HG03045 (cell line): ENCODE measurements around the gene ZDHHC11.
"Not testable (repeated sequence)": the region's sequence is repeated elsewhere in the genome, so short reads cannot be mapped to it uniquely, and the experiment has no call there.

Source experiments
- ATAC-seq: cut with Tn5 transposase; IDR thresholded peaks from one replicate; pipeline ENCODE4 v1.9.1; 2021; ENCODE audit warnings: mild to moderate bottlenecking, moderate library complexity; ENCODE audit not compliant: unreplicated experiment

Gene ZDHHC11

DNA sequence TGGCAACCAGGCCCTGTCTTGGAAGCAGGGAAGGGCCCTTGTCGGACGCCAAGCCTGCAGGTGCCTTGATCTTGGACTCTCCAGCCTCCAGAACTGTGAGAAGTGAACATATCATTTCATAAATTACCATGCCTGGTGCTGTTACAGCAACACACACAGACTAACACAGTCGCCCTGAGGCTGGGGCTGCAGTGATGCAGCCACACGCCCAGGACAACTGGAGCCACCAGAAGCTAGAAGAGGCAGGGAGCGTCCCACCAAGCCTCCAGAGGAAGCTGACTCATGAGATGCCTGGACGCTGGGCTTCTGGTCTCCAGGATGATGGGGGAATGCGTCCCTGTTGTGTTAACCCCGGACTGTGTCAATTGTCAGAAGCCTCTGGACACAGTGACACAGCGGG is 71.8 kb downstream of the ZDHHC11 start:
- not testable (repeated sequence) for ATAC-seq

DNA sequence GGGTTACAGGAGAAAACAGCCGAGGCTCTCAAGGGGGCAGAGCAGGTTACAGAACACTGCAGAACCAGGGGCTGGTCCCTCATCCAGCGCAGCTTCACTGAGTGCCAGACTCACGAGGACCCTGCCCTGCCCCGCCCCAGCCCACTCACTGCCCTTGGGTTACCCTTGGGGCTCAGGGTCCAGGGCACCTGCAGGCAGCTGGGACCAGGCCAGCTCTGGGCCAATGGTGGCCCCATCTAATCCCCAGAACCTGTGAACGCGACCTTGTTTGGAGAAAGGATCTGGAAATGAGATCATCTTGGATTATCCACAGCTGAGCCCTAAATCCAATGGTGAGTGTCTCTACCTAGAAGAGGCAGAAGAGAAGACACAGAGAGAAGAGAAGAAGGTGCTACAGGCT is 72.4 kb downstream of the ZDHHC11 start:
- ATAC-seq = not testable (repeated sequence)

DNA sequence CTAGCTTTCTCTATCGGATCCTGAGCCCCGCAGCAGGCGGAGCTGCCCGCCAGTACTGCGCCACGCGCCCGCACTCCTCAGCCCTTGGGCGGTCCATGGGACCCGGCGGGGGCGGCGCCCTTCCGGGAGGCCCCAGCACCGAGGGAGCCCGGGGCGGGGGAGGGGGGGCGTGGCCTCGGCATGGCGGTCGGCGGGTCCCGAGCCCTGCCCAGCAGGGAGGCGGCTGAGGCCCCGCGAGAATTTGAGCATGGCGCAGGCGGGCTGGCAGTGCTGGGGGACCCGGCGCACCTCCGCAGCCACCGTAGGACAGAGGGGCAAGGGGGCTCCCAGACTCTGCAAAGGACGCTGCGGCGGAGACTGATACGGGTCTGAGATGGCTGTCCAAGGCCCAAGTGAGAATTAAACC is 73.0 kb downstream of the ZDHHC11 start:
- no peak for ATAC-seq

DNA sequence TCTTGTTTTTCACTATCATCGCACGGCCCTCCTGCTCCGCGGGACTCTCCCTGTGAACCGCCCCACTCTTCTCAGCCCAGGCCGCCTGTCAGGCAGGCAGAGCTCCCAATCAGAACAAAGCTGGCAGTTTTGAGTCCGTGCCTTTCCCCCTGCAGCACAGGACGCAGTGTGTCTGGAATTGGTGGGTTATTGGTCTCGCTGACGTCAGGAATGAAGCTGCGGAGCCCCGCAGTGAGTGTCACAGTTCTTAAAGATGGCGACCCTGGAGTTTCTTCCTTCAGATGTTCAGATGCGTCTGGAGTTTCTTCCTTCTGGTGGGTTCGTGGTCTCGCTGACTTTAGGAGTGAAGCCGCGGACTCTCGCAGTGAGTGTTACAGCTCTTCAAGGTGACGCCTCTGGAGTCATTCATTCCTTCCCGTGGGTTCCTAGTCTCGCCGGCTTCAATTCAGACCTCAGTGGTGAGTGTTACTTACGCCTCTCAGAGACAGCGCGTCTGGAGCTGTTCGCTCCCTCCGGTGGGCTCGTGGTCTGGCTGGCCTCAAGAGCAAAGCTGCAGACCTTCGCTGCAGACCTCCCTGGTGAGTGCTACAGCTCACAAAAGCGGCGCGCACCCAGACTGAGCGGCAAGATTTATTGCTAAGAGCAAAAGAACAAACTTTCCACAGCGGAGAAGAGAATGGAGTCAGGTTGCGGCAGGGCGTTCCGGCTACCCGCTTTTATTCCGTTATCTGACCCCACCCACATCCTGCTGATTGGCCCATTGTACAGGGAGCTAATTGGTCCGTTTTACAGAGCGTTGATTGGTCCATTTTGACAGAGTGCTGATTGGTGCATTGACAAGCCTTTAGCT is 73.7 kb downstream of the ZDHHC11 start:
- ATAC-seq = no peak

DNA sequence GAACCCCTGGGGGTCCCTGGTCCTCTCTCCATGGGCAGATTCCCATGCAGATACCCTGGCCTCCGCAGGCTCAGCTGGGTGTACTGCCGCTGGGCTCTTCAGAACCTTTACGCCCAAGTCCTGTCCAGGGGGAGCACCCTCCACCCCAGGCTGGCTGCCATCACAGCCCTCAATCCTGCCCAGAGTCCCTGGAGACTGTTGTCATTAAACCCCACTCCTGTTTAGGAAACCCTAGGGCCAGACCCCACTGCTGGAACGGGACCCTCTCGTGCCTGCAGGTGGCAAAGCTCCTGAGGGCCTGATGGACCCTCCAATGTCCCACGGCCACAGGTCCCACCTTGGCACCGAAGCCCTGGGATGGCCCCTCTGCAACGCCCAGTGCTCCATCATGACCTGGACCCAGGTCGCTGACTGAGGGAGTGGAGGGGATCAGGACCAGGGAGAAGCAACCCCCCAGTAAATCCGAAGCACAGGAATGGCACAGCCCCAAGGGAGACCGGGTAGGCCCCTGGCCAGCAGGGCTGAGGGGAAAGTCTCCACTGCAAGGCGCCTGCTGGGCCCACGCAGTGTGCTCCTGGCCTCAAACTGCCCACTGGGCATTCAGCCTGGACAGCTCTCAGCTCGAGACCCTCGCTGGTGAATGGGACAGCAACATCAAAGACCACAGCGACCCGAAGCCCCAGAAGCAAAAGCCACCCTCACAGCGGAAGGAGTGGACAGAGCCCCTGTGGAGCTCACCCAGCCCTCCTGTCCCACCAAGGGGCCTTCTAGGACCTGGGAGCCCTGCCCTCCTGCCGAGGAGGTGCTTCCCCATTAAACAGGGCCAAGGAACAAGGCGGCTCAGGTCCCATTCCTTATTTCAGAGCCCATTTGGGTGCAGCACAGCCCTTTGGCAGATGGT is 74.6 kb downstream of the ZDHHC11 start:
- ATAC-seq = no peak

DNA sequence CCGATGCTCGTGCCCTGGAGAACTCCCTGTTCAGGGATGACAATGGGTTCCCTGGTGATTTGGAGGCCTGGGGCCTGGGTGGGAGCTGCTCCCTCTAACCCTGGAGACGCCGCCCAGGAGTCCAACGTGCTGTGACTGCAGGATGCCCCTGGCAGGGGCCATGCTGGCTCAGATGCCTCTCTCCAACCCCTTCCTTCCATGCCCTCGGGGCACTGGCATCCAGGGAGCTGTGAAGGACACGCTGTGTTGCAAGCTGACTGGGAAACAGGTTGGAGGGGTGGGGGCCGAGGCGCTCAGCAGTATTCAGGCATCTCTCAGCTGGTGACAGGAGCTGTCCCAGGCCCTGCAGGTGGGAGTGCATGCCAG is 75.2 kb downstream of the ZDHHC11 start:
- ATAC-seq = not testable (repeated sequence)

DNA sequence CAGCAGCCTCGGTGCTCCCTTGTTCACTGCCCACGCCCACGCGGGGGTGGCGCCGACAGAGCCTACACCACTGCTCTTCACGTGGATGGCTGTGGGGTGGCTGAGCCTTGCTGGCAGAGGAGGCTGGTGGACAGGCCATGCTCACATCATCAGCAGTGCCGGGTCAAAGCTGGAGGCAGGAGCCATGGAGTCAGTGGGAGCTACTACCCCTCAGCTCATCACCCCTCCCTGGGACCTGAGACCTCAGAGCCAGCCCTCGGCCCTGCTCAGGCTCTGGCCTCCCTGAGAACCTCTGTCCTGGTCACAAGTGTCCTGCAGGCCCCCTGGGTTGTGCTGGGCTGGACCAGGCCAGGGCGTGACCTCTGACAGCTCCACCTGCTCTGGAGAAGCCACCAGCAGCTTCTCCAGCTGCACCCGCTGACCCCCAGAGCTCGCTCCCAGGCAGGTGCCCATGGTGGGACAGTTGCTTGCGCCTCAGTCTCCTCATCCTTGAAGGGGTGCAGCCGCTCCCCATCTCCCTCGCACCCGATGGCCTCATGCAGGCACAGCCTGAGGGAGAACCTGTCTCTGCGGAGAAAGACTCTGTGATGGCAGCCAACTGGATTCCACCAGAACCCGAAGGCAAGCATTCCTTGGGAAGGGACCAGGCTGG is 75.8 kb downstream of the ZDHHC11 start:
- ATAC-seq = not testable (repeated sequence)

DNA sequence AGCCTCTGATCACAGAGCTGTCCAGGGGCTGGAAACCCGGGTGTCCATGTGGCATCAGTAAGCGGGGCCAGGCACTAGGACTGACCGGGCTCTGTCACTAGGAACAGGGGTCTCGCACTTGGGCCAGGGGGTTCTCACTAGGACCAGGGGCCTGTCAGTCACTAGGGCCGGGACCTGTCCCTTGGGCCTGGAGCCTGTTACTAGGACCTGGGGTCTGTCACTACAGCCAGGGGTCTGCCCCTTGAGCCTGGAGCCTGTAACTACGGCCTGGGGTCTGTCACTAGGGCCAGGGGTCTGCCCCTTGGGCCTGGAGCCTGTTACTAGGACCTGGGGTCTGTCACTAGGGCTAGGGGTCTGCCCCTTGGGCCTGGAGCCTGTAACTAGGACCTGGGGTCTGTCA is 76.5 kb downstream of the ZDHHC11 start:
- not testable (repeated sequence) for ATAC-seq

DNA sequence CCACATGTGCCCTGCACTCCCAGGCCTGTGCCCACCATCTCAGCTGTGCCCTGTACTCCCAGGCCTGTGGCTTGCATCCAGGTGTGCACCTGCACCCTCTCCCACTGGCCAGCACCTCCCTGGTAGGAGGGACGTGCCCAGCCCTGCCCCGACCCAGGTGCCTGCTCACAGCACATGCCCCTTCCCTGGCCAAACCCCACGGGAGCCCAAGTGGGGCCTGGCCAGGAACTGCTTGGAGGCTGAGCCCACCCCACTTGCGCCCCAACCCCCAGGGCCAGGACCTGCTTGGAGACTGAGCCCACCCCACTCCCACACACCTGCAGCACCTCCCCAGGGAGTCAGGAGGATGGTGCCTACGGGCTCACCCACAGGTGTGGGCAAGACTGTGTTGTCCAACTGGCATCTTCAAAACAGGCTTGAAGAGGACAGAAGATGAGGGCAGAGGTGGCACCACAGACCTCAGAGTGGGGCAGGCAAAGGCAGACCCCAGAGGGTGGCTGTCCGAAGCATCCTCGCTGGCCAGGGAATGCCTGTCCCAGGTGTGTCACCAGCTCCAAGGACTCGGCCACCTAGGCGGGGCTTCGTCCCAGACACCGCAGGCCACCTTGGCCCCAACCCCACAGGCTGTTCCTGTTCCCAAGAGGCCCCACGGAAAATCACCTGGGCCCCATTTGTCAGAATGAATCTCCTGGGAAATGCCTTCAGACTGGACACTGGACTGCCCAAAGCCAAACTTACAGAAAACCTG is 77.1 kb downstream of the ZDHHC11 start:
- no peak for ATAC-seq

DNA sequence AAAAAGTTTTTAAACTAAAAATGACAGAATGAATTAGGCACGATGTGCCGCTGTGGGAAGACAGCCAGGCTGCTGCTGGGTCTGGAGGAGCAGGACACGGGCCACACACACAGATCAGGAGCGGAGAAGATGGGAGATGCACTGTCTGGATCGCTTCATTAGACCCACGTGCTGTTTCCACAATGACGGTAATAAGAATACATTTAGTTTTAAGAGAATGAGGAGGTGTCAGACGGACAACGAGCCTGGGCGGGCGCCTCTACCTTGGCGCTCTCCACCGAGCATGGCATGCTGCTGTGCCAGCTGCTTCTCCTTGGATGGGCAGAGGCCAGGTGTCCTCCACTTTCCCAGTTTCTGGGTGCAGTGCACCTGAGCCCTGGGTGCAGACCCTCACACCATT is 77.9 kb downstream of the ZDHHC11 start:
- not testable (repeated sequence) for ATAC-seq

DNA sequence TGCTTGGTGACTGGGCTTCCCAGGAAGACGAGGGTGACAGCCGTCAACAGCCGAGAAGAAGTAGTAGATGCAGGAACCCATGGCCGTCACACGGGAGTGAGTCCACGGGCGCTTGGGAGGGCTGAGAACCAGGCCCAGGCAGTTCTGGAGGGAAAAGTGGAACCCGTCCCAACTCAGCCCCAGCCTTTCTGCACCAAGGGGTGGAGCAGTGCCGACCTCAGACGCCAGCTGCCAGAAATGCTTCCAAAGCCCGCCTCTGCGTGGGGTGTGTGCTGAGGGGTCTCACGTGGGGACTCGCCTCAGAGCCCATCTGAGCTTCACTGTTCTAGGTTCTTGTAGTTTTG is 78.3 kb downstream of the ZDHHC11 start:
- not testable (repeated sequence) for ATAC-seq

DNA sequence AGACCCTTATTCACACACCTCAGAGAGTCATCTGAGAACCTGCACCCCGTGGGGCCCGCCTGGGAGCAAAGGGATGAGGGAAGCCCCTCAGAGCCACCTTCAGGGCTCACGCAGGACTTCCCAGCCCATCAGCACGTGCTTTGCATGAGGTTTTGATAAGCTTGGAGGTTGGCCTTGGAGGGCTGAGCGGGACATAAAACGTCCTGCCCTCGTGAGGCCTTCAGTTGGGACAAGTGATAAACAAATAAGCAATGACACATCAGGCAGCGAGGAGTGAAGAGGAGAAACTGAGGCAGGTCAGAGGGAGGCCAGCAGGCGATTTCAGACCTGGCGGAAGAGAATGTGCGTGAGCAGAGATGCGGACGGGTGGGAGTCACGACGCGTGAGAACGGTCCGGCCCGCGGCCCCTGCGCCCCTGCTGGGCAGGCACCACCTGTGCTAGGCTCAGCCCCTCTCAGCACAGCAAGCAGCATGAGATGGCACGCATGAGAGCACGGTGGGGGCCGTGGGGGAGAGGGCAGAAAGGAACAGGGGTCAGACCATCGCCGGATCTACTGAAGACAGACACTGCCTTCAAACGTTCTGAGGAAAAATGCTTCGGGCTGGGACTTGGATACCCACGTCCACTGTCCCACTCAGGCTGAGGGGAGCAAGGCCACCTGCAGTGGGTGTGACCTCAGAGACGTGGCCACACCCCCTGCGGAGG is 78.8 kb downstream of the ZDHHC11 start:
- not testable (repeated sequence) for ATAC-seq

DNA sequence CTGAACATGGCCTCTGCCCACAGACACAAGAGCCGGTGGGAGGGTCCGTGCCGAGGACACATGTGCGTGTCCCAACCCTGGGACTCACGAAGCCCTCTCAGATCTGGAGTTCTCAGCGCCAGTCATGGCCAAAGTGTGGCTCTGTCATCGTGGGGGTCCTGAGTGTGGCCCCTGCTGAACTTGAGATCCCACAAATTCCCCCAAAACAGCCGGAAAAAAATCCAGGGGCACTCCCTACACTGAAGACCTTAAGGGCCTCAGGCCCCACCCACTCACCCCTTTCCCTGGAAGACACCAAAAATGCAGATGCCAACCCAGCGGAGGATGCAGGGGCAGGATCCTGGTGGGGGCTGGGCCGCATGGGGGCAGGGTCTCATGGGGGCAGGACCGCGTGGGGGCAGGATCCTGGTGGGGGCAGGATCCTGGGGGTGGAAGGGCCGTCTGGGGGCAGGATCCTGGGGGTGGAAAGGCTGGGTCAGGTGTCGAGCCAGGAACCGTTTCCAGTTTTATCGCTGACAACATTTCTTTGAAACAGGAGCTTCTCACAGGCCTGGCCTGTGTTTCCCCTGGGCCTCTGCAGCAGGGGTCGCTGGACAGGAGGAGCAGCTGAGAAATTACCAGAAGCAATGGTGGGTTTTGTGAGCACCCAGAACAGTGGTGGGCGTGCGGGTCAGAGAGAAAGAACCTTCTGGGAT is 79.6 kb downstream of the ZDHHC11 start:
- not testable (repeated sequence) for ATAC-seq

DNA sequence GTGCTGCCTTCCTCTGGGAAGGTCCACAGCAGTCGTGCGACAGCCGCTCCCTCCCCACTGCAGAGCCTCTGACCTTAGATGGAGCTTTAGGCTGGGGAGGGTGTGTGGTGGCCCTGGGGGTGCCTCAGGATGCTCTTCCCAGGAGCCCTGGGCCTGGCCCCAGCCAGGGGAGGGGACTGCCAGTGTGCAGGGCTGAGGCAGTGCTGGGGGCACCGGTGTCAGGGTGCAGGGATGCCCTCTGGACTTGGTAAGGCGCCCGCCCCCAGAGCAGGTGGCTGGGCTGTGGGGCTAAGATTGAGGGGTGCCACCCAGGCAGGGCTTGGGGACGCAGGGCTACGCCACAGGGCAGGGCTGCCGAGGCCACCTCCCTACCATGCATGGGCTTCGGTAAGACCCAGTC is 80.2 kb downstream of the ZDHHC11 start:
- not testable (repeated sequence) for ATAC-seq

DNA sequence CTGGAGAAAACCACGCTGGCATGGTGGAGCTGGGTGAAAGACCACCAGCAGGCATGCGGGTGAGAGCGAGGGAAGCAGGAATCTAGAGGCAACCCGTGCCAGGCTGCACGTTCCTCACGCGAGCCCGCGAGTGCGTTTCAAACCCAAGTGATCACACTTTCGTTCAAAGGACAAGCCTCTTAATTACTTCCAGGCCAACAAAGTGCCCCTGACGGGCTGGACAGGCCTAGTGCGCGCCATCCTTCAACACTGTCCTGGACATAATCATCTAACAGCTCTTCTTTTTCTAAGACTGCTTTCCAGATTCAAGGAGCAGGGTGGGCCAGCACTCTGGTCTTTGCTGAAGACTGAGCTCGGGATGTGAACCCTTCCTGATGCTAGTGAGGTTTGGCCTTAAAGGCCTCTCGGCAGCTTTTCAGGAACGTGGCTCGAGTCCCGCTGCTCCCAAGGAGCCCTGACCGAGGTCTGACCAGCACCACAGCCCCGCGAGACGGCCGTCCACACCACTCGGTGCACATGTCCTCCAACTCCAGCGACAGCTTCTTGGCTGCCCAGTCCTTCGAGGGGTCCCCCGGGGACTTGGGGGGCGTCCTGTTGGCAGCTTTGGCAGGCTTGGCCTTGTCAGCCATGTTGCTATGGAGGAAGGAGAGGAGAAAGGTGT is 81.2 kb downstream of the ZDHHC11 start:
- ATAC-seq = not testable (repeated sequence)

DNA sequence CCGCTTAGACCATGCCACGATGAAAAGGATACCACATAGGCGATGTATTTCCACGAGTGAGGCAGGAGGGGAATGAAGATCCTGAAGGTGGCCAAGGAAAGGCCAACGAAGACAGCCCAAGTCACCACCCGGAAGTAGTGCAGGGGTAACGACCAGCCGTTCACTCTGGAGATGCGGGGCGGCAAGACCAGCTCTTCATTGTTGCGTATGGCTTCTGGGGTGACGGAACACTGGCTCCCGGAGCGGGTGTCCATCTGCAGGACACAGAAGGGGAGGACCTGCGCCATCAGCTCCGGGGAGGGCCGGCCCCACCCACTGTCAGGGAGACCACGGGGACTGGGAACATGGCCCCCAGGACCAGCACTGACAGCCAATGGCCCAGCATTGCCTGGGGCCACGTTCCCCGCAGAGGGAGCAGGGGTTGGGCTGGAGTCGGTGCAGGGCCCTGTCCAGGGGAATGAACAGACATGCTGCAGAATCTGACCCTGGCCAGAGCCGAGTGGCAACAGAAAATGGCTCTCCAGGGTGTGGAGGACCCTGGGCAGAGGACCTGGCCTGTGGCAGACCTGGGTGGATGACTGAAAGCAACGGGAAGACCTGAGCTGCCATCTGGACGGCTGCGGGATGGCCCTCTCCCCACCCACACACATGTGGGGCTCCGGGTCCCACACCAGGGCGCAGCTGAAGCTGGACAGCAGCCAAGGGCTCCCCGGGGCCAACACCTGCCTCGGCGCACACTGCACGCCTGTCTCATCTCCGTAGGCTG is 83.9 kb downstream of the ZDHHC11 start:
- no peak for ATAC-seq

DNA sequence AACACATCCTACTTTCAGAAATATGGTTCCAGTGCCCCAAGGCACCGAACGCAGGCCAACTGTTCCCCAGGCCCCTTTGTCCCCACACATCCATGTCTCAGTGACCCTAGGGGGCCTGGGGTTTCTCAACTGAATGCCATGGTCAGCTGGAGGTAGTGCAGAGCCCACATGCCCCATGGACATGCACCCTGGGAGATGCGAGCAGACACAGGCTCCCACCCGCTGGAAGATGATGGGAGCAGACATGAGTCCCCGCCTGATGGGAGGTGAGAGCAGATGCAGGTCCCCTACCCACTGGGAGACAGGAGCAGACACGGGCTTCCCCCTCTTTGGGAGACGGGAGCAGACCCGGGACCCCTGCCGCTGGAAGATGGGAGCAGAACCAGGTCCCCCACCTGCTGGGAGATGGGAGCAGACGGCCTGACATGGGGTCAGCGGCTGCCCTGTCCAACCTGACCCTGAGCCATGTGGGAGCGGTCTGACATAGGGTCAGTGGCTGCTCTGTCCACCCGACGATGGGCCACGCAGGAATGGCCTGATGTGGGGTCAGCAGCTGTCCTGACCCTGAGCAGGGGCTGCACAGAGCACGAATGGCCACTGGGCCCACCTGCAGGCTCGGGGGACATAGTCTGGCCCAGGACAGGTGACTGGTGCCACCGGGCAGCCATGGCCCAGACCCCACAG is 84.7 kb downstream of the ZDHHC11 start:
- ATAC-seq = no peak
